Activated T-cell treated with anti-CD3 and anti-CD28 coated beads for 4 hours (primary cell): ENCODE results near the gene MRPS35.

Experiments used
- DNase-seq: peaks from one replicate; pipeline ENCODE4 v3.0.0-alpha.2; 2020

Gene MRPS35

DNA sequence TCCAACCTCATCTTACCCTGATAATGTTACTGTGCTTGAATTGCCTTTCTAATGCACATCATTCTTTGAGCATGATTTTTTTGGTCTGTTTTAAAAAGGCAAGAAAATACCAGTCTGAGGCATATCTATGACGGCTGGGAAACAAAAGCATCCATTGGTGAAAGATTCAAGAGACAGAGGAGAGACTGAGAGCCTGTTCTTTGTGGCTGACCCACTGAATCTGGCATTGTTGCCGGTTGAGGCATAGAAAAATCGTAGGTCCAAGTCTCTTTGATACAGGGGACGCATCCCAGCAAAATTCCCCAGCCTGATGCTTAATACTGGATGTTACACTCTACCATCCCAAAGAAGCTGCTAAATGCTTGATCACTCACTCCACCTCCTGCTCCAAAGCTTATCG is 66.5 kb downstream of the MRPS35 start:
- no peak for DNase-seq

DNA sequence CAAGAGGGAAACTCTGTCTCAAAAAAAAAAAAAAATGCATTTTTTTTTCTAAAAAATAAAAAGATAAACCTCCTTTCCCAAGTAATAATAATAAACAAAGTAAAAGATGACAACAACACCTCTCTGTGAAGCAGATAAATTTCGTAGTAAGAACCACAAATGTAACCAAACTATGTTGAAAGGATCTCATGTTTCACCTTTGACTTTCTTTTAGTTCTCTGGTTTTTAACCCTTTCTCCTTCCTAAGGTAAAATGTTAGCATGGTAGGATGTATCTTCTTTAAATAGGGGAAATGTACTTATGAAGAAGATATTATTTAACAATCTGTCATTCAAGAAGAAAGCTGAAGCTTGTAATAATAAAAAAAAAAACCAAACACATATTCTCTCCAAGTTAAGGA is 67.6 kb downstream of the MRPS35 start:
- DNase-seq = no peak

DNA sequence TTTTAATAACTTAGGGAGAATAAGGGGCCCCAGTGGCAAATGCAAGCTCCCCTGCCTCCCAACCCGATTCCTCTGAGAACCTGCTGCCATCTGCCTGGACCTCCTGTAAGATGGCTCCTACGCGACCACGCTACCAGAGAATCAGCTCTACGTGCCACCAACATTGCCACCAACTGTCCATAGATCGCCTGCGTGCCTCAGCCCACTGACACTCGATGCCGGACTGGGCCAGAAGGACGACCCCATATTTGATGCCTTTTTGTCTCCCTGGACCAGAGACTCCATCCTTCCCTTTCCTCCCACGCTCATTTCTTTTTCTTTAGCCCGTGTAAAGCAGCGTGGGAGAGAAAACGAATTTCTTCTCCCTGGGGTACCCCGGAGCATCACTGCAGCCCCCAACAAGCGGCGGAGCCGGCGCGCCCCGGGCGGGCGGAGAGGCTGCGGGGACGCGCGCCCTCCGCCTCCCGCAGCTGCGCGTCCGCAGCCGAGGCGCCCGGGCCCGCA is 68.8 kb downstream of the MRPS35 start:
- DNase-seq = peak; percentile 3

DNA sequence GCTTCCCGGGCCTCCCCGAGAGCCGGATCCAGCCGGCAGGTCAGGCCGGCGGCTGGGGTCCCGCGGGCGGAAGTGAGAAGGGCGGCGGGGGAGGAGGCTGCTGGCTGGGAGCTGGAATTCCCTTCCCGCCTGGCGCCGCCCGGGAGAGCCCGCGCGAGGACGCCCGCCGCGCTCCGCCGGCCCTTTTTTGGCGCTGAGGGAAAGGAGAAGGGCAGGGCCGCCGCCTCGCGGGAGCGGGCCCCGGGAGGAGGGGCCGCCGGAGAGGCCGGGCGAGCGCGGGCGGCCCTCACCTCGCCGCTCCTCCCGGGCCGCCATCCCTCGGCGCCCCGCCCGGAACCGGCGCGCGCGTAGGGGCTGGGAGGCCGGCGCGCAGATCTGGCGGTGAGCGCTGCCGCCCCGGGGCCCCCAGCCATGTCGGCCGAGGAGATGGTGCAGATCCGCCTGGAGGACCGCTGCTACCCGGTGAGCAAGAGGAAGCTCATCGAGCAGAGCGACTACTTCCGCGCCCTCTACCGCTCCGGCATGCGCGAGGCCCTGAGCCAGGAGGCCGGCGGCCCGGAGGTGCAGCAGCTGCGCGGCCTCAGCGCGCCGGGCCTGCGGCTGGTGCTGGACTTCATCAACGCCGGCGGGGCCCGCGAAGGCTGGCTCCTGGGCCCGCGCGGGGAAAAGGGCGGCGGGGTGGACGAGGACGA is 69.4 kb downstream of the MRPS35 start, which contains the start of the genes KLHL42 and MANSC4:
Gene KLHL42 (plus strand): TSS at position 314 of the 692 bp plus-strand sequence. CDS start 98 bp downstream, at position 412.
Gene MANSC4 (minus strand): TSS at position 317 of the 692 bp plus-strand sequence. CDS start 8,960 bp downstream, outside the sequence.
- peak; percentile 29 for DNase-seq

DNA sequence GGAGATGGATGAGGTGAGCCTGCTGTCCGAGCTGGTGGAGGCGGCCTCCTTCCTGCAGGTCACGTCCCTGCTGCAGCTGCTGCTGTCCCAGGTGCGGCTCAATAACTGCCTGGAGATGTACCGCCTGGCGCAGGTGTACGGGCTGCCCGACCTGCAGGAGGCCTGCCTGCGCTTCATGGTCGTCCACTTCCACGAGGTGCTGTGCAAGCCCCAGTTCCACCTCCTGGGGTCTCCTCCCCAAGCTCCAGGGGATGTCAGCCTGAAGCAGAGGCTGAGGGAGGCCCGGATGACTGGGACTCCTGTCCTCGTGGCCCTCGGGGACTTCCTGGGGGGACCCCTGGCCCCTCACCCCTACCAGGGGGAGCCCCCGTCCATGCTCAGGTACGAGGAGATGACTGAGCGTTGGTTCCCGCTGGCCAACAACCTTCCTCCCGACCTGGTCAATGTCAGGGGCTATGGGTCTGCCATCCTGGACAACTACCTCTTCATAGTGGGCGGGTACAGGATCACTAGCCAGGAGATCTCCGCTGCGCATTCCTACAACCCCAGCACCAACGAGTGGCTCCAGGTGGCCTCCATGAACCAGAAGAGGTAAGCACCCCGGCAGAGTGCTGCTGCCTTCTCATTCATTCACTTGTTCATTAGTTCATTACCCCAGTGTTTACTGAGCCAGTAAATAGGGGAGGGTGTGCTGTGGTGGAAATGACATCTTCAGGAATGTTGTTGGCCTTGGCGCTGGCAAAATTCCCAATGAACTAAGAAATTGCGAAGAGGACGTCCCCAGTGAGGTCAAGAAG is 70.2 kb downstream of the MRPS35 start:
- peak; percentile 7 for DNase-seq

DNA sequence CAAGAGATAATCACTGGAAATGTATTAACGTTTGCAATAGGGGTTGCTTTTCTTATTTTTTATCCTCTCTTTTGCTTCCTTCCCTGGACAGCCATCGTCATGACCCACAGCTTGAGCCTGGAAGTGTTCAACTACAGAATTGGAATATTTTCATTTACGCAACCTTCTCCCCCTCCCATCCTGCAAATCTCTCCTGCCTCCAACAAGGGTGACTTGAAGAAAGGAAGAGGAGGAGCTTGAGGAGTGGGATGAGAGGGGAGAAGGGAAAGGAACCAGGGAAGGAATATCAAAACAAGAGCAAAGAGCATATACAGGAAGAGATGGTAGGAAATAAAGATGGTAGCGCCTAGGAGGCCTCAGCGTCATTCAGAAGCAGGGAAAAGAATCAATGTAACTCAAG is 71.0 kb downstream of the MRPS35 start:
- no peak for DNase-seq

DNA sequence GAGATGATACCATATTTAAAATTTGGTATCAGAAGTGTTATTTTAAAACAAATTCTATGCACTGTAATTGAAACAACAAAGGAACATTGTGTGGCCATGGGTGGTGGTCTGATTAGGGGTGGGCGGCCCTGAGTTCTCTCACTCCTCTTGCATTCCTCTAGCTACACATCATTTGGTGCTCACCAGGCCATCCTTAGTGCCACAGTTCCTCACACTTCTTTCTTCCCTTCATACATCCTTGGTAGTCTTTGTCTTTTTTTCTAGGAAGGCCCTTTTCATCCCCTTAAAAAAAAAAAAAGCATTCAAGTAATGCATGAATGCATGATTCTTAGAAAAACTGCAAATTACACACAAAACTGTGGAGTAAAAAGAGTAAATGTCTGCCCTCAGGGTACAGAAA is 71.8 kb downstream of the MRPS35 start:
- DNase-seq = no peak

DNA sequence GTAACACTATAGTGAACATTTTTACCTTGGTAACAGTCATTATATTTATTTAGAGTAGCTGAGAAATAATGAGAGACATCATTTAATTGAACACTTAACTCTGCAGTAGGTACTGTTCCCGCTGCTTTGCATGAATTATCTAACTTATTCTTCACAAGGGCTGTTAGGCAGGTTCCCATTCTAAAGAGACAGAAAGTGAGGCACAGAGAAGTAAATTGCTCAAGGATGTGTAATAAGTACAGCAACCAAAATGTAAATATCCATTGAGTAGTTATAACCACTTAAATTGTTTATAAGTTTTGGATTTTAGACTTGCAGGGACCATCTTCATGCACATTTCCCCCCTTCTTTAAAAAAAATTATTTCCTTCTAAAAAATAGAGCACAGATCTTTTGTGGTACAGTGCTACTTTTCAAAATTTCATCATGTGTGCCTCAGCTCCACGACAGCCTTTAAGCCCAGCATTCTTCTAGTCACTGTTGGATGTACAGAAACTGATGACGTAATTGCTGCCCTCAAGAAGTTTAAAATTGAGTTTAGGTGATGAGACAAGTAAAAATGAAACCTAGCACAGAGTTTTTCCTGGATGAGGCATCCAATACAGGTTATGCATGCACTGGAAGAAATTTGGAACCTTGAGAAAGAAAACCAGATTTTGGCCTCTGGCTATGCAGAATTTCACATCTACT is 75.4 kb downstream of the MRPS35 start:
- no peak for DNase-seq

DNA sequence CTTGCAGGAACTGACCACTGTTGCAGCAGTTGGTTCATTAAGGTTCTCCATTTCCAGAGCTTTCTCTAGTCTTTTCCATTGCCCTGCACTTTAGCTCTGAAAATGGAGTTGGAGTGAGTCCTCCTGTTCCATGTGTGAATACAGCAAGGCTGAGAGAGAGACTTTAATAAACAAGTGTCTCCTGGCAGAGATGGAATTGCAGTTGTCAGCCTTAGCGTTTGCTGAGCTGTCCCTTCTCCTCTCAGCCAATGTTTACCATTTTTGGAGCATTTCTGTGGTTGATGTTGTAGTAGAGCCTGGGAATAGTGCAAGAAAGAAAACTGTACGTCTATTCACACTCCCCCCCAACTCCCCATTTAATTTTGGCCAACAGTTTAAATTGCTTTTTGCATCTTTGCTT is 76.9 kb downstream of the MRPS35 start:
- DNase-seq = no peak

DNA sequence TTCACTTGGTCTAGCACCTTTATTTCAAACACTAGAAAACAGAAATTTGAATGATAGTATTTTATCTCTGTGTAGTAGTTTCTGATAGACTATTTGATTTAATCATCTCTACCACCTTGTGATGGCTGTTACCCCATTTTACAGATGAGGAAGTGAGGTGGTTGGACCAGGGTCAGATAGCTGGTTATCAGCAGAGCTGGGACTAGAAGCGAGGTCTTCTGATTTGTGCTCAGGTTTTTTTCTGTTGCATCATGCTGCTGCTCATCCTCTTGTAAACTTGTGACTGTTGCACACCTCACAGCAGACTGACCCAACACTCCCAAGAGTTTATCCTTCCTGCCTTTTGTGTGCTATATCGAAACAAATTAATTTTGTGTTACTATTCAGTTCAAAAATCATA is 79.5 kb downstream of the MRPS35 start:
- no peak for DNase-seq

DNA sequence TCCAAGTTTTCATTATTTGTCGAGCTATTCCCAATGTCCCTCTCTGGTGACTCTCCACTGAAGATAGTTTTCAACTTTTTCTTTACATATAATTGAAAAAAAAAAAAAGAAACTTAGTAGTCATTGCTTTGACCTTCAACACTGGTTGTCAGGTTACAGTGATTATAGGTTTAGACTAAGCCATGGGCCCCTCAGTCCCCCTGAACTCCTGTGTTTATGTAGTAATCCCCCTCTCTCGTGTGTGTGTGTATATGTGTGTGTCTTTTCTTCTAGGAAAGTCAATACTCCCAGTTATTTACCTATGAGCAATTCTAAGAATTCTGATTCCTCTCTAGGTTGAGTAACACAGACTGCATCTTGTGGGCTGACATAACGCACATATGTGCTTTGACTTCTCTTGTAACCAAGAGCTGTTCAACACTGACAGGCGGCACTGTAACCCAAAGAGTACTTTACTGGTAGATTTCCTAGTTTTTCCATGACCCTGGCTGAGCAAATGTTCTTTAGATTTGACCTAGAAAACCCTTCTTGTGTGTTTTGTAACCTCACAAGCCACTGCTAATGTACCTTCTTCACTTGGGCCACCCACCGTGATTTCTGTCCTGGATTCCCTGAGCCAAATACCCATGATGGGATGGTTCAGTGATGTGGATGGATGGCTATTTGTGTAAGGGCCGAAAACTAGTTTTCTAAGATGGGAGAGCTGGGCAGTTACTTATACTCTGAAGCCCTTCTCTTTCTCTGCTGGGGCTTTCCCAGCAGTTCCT is 84.4 kb downstream of the MRPS35 start:
- DNase-seq = no peak

DNA sequence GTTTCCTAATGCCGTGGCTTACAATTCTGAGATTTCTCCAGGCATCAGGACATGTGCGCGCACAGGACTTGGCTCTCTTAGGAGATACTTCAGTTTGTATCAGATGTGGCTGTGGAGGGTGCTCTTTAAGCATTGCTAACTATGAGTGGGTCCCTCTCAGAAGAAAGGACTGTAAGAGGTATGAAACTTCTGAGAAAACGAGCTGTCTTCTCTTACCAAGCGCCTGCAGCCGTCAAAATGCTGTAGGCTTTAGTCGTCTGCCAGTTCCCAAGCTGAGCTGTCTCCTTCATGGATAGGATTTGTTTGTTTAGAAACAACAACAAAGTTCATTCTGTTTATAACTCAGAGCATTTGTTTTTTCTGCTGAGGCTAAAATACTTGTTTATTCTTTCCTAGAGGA is 85.5 kb downstream of the MRPS35 start:
- no peak for DNase-seq

DNA sequence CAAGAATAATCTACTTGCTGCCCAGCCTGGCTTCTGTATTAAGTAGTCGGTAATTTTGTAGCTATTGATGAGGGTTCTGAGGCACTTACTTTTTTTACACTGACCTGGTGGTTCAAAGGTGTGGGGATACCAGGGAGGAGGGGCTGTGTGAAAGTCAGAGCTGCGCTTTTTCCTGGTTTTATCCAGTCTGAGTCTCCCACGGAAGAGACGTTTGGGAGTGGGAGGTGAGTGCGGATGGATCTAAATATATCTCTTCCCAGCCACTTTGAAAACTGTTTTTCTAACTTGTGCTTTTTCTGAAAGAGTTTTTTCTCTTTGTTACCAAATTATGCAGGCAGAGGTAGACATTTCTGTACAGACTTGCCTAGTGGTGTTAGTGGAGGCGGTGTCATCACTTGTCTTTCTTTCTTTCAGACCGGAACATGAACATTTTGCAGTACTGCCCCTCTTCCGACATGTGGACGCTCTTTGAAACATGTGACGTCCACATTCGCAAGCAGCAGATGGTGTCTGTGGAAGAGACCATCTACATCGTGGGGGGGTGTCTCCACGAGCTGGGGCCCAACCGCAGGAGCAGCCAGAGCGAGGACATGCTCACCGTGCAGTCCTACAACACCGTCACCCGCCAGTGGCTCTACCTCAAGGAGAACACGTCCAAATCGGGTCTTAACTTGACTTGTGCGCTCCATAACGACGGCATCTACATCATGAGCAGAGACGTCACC is 86.8 kb downstream of the MRPS35 start:
- DNase-seq = no peak

DNA sequence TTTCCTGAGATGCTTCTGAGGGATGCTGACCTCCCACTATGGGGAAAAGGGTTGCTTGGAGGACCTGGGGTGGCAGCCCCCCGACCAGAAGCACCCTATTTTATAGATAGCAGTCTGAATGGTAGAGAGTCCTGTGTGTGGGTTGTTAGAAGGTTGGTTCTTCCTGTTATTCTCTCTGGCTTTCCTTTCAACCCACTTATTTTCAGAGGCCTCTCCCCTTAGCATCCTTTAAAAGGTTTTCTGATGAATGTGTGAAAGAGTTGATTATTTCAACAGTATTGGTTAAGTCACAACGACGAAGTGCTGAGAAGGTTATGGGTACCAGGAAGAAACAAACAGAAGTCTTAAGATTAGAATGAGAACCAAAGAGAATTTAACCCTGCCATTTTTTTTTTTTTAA is 90.2 kb downstream of the MRPS35 start:
- no peak for DNase-seq

DNA sequence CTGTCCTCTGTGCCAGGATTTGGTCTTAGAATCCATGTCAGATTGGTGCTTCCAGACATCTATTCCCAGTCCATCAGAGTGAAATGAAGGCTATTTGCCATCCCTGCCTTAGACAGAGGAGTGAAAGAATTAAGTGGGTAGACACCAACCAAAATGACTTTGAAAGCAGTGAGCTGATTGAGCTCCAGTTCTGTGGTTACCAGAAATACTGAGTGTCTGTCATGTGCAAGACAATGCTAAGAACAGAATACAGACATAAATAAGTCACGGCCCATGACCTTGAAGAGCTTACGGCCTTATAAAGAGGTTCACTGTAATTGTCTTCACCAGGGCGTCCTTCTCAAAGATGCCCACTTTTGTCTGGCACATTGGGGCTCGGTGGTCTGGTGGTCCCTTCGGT is 91.0 kb downstream of the MRPS35 start:
- DNase-seq = no peak

DNA sequence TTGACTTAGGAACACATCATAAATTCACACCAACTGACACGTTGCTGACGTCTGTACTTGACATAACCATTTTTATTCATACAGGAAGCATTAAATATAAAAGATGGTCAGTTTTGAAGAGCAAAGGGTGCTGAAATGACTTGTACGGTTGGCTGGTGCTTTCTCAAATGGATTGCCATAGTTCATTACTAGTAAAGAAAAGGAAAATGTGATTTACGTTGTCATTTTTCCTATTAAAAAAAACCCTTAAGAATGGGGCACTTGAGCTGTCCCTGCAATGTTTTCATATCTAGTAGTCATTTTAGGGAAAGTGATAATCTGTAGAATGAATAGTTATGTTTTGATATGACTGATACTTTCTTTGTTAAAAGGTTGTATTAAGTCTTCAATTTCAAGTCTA is 91.9 kb downstream of the MRPS35 start:
- no peak for DNase-seq

DNA sequence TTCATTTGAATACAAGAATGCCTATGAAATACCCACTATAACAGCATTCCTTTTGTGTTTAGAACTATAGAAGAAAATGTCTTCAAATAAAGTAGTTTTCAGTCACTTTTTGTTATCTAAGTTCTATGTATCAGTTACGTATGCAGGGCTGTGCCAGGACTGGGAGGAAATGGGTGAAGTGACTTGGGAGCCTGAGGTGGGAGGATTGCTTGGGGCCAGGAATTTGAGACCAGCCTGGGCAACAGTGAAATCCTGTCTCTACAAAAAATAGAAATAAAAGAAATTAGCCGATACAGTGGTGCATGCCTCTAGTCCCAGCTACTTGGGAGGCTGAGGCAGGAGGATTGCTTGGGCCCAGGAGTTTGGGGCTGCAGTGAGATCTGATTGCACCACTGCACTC is 92.3 kb downstream of the MRPS35 start:
- no peak for DNase-seq

DNA sequence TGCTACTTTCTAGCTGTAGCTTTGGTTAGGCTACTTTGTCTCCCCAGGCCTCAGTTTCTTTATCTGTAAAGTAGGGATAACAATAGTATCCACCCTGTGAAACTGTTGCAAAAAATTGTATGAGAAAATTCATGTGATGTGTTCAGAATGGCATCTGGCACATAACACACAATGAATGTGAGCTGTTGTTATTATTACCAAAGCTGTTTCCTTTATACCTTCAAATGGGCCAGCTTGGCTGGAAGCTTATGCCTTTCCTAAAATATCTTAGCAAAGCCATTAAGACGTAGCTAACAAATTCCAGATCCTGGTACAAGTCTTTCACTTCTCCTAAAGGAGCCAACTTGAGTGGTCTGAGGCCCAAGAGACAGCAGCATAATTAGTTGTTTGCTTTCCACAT is 94.6 kb downstream of the MRPS35 start:
- DNase-seq = no peak
